HCEC 1CT (cell line): ENCODE results near the gene RC3H1.
"Not testable (repeated sequence)": the region's sequence is repeated elsewhere in the genome, so short reads cannot be mapped to it uniquely, and the experiment has no call there.

ENCODE experiments used
- DNase-seq: peaks from one replicate; pipeline ENCODE4 v3.0.0-alpha.2; 2017

The RC3H1 gene

DNA sequence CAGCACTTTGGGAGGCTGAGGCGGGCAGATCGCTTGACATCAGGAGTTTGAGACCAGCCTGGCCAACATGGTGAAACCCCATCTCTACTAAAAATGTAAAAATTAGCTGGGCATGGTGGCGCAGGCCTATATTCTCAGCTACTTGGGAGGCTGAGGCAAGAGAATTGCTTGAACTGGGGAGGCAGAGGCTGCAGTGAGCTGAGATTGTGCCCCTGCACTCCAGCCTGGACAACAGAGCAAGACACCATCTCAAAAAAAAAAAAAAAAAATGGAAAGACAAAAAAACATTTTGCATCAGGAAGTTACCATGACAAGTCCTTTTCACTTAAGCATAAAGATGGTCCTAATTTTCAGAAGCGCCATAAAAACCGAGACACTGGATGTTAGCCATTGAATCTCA lies 91.6 kb downstream of the RC3H1 start:
- not testable (repeated sequence) for DNase-seq

DNA sequence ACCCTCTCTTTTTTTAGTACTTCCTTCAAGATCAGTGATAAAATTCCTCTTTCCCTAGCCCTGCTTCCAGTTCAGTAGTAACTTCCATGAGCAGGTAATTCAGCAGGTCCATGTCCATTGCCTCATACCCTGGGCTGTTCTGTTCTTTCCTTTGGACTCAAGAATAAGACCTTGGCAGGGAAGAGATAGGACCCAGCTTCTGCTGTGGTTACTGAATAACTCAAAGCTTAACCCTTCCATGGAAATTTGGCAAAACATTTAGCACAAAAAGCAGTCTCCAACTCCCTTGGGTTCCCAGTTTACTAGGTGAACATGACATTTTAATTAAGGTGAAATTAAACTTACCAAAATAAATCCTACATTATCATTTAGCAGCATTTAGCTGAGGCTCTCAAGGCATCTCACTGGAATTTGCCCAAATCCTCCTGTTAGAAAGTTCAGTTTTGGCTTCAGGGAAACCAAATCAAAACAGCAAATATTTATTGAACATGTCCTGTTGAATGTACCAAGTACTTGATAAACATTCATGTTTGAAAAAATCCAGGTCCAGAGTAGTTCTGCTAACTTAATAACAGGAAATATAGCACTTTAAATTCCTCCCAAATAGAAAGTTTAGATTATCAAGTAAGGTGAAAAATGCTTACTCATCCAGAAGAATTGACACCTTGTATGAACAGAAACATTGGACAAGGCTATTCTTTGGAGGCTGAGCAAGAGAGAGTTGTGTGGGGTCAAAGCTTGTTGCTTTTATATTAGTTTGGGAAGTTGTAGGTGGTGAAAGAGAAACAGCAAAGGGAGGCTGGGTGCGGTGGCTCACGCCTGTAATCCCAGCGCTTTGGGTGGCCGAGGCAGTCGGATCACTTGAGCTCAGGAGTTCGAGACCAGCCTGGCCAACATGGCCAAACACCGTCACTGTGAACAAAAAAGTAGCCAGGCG lies 96.6 kb downstream of the RC3H1 start:
- DNase-seq = no peak

DNA sequence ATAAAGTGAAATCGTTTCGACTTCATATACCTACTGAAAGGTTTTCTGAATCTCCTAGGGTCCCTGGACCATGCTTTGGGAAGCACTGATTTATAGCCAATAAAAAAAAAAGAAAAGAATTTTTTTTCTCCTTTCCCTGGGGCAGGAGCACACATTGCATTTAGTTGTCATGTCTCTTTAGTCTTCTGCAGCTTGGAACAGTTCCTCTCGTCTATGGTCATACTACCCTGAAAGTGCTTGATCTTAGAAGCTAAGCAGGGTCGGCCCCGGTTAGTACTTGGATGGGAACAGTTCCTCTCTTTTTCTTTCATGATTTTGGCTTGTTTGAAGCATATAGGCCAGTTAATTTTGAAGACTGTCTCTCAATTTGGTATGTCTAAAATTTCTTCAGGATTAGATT lies 101.3 kb downstream of the RC3H1 start:
- DNase-seq = no peak

DNA sequence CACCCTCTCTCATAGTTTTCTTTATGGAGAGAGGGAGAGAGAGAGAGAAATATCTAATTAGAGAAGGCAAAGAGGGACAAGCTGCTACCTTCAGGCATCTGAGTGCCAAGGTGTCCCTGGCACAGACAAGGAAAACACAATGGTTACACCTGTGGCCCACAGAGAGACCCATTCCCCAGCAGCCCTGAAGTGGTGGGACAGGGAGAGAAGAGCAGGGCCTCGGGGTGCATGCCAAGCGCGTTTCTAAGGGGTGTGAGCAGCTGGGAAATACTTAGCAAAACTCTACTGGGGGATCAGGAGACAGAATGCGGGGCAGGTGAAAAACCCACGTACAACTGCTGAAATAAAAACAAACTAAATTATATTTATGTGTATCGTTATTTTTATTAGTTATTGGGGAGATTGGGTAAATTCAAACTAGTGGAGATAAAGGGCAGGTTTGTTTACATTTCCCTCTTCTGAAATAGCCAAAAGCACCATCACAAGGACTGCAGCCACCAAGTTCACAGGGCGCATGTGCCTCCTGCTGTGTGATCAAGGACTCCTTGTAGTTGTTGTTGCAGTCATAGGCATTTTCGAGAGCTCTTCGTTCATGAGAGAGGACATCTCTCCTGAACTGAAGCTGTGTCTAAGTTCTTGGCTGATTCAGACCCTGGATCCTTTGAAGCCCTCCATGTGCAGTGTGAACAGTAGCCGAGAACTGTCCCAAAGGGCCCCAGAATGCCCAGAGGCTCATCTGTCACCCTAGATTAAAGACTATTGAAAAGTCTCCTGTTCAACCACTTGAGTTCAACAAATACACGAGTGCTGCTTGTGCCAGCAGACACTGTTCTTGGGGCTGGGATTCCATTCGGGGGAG lies 104.3 kb downstream of the RC3H1 start:
- DNase-seq = no peak

GRCh38 chr1:173917149-173917548 lies 105.0 kb downstream of the RC3H1 start, which contains the start of gene SERPINC1:
SERPINC1 (minus strand) TSS chr1:173917327; CDS start chr1:173917259, 68 bp downstream.
- DNase-seq = no peak

- DNase-seq = no peak
Measured at GRCh38 chr1:173916667-173917066, 105.5 kb downstream of the RC3H1 start.

DNA sequence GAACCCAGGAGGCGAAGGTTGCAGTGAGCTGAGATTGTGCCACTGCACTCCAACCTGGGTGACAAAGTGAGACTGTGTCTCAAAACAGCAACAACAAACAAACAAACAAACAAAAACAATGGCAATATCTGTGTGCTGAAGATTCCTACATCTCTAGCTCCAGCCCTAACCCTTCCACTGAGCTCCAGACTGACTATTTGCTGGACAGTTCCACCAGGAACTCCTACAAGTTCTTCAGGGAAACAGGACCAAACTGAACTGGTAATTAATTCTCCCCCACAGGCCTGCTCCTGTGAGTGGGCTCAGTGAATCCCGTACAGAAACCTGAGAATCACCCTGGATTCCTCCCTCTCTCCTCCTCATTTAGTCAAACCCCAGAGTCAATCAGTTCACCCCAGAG lies 106.6 kb downstream of the RC3H1 start:
- no peak for DNase-seq

DNA sequence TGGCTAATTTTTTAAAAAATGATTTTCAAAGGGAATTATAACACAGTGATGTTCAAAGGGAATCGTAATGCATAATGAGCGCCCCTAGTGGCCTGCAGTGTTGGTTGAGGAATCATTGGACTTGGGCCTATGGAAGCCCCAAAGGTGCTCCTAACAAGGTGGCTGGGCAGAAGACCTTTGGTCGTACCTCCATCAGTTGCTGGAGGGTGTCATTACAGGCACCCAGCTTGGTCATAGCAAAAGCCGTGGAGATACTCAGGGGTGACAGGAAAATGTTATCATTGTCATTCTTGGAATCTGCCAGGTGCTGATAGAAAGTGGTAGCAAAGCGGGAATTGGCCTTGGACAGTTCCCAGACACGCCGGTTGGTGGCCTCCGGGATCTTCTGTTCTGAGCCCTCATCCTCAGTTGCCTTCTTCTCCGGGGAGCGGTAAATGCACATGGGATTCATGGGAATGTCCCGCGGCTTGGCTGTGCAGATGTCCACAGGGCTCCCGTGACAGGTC lies 107.7 kb downstream of the RC3H1 start:
- peak; percentile 13 for DNase-seq

GRCh38 chr1:173913111-173913510 lies 109.0 kb downstream of the RC3H1 start:
- no peak for DNase-seq

DNA sequence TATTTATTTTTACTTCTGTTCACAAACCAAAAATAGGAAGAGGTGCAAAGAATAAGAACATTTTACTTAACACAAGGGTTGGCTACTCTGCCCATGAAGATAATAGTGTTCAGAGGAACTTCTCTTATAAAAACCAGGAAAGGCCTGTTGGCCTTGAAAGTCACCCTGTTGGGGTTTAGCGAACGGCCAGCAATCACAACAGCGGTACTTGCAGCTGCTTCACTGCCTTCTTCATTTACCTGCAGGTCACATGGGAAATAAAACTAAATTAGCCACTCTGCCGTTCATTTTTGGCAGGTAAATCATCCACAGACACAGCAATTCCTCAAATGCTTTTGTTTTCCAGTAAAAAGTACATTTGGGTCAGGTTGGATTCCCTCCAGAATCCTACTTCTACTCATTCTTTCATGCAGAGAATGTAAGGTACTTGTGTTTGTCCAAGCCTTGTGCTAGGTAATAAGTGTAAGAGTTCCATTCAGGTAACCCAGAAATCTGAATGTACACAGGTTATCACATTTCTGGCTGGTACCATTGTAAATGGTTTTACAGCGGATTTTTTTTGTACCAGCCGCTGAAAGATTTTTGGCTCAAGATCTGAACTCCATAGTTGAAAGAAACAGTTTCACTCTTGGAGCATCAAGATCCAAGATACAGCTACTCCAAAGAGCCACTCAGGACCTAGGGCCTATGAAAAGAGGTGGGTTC lies 118.2 kb downstream of the RC3H1 start:
- DNase-seq = no peak

- no peak for DNase-seq
Measured at GRCh38 chr1:173900992-173901391, 121.2 kb downstream of the RC3H1 start.

DNA sequence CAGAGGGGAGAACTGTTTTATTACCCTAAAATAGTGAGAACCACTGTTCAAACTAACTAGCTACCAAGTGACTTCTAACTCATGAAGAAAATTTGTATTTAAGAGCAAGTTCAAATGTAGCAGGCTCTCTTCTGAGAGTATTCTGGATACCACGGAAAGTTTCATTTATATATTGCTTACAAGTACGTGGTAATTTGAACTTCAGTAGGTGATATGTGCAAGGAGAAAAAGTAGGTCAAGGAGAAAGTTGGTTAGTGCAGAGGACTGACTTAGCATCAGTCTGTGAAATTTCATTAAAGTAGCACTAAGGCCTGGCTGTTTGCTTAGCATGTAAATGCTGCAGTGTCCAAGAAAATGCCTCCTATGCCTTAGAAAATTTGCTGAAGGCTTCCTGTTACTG lies 121.7 kb downstream of the RC3H1 start:
- no peak for DNase-seq

GRCh38 chr1:173894189-173894588 lies 128.0 kb downstream of the RC3H1 start:
- DNase-seq = no peak

DNA sequence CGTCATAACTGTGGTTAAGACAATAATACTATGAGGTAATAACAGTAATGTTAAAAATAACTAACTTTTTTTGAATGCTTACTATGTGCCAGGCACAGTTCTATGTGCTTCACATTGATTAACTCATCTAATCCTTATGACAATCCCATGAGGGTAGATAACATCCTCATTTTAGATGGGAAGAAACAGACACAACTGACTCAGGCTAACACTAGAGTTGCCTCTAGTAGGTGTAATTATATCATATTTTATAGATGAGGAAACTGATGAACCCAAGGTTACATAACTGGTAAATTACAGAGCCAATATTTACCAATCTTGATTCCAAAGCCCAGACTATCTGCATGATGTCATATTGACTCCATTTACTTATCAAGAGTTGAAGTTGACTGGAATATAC lies 128.5 kb downstream of the RC3H1 start:
- no peak for DNase-seq

DNA sequence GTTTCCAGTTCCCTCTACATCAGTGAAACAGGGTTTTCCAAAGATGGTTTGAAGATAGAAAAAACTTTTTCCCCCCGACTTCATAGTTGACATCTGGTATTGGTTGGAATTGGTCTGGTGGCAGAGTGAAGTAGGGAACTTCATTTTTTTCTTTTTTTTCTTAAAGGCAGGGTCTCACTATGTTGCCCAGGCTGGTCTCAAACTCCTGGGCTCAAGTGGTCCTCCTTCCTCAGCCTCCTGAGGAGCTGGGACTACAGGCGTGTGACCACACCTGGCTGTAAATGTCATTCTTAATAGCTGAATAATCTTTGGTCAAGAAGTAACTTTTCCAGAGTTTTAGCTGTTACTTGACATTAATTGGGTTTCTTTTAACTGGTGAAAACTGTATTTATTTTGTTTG lies 132.3 kb downstream of the RC3H1 start:
- DNase-seq = no peak

DNA sequence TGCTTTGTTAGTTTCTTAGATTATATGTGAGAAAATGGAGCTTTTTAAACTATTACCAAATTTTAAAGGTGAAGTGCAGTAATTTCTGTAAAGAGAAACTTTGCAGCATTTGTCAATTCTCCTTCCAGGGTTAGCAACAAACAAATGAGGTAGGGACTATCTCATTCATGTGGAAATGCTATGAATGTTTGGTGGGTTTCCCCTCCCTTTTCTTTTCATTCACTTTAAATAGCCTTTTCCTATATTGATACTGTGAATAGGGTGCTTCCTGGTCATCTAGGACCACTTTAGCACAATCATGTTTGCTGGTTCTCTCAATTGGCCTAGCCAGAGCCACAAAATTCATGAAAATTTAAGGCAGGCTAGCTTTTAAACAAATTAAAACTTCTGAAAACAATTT lies 133.4 kb downstream of the RC3H1 start:
- no peak for DNase-seq

DNA sequence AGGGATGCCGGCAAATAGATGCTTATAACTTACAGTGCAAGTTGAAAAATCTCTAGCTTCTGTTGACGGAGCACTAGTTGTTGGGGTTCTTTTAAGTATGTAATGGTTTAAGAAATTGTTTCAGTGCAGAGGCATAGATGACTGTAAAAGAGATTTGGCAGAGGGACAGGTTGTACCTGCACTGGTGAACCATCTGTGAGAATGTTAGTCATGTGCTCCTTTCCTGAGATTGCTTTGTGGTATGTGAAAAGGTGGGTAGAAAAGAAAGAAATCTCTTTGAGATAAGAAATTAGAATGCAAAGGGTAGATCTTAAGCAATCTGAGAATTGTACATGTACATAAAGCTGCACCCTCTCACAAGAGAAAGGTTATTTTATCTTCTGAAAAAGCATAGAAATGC lies 134.5 kb downstream of the RC3H1 start:
- no peak for DNase-seq

GRCh38 chr1:173886746-173887611 lies 135.2 kb downstream of the RC3H1 start:
- DNase-seq = no peak

GRCh38 chr1:173884701-173885100 lies 137.5 kb downstream of the RC3H1 start:
- DNase-seq = no peak
